HepG2 (cell line): ENCODE measurements around the gene SUN5. TPM values are rescaled to one million over a fixed set of nuclear protein-coding genes. Genes with fewer than 3 reads are reported as not detected.

ENCODE experiments used
- AKAP8 ChIP-seq: sonication (generic); formaldehyde crosslinking; IDR thresholded peaks from 2 replicates; pipeline ENCODE4 v1.5.1; 2020; ENCODE audit warnings: mild to moderate bottlenecking, missing genetic modification reagents
- HIVEP1 ChIP-seq: sonication (generic); formaldehyde crosslinking; IDR thresholded peaks from 2 replicates; pipeline ENCODE4 v1.4.0; 2020; ENCODE audit warnings: mild to moderate bottlenecking, missing genetic modification reagents
- HNRNPK ChIP-seq: fragments of 200-400 bp; formaldehyde crosslinking; IDR thresholded peaks from 2 replicates; pipeline ENCODE4 v1.6.1; 2018; ENCODE audit warnings: low read length, low read depth, moderate library complexity, mild to moderate bottlenecking; ENCODE audit not compliant: poor library complexity, severe bottlenecking
- HOXA9 ChIP-seq: sonication (generic); formaldehyde crosslinking; IDR thresholded peaks from 2 replicates; pipeline ENCODE4 v1.8.1; 2022; ENCODE audit warnings: missing genetic modification reagents, mild to moderate bottlenecking, moderate library complexity, borderline replicate concordance
- KLF15 ChIP-seq: sonication (generic); formaldehyde crosslinking; IDR thresholded peaks from 2 replicates; pipeline ENCODE4 v1.8.1; 2023; ENCODE audit warnings: borderline replicate concordance, mild to moderate bottlenecking, inconsistent platforms, missing genetic modification reagents, mixed read lengths
- KMT2B ChIP-seq: IDR thresholded peaks from 2 replicates; pipeline ENCODE4 v1.6.1; 2016; ENCODE audit warnings: missing genetic modification reagents, missing compliant biosample characterization
- MED8 ChIP-seq: sonication (generic); formaldehyde crosslinking; IDR thresholded peaks from 2 replicates; pipeline ENCODE4 v1.8.1; 2023; ENCODE audit warnings: mild to moderate bottlenecking, missing genetic modification reagents; ENCODE audit not compliant: insufficient replicate concordance
- NFKB2 ChIP-seq: sonication (generic); formaldehyde crosslinking; IDR thresholded peaks from 2 replicates; pipeline ENCODE4 v1.4.0; 2020; ENCODE audit warnings: missing genetic modification reagents, borderline replicate concordance
- TARDBP ChIP-seq: sonication (generic); formaldehyde crosslinking; IDR thresholded peaks from 2 replicates; pipeline ENCODE4 v1.8.0; 2022; ENCODE audit warnings: mild to moderate bottlenecking, missing genetic modification reagents
- ZNF3 ChIP-seq: IDR thresholded peaks from 2 replicates; pipeline ENCODE4 v1.7.0; 2017; ENCODE audit warnings: inconsistent platforms
- ZNF446 ChIP-seq: sonication (generic); formaldehyde crosslinking; IDR thresholded peaks from 2 replicates; pipeline ENCODE4 v1.5.0; 2020; ENCODE audit warnings: mild to moderate bottlenecking, missing genetic modification reagents
- polyA plus RNA-seq, 8 experiments: library from polyadenylated mRNA; depleted of rRNA in 3 of 8; stranded (reverse) in 7 of 8; unstranded in 1 of 8; fragments of >200 nt; fragmentation: Illumina TruSeq in 4 of 8; extraction: Trizol in 4 of 8; gene quantifications; 2 replicates each; pipeline versions ENCODE4 v1.2.1 to v1.2.3, GENCODE V29; 2011 to 2016; ENCODE audit warnings: low read depth in 4 of 8, missing spikeins in 1 of 8, mixed read lengths in 1 of 8; ENCODE audit not compliant: insufficient read depth in 1 of 8
- total RNA-seq, 5 experiments: library from RNA; depleted of rRNA; stranded (reverse); fragments of >200 nt; fragmentation: Illumina TruSeq; extraction: Trizol; gene quantifications; 2 replicates each; pipeline ENCODE4 v1.2.3, GENCODE V29; 2016; ENCODE audit warnings: low read depth in 1 of 5
- TF ChIP-seq, protein P1 (sequence below), 2 experiments: sonication (generic) in 1 of 2; formaldehyde crosslinking in 1 of 2; IDR thresholded peaks; 2 replicates each; pipeline versions ENCODE4 v1.6.1 to v1.9.0; 2014 to 2022; ENCODE audit warnings: antibody characterized with exemption in 1 of 2, borderline replicate concordance in 1 of 2, inconsistent platforms in 1 of 2, low read depth in 1 of 2, missing genetic modification reagents in 1 of 2
- TF ChIP-seq, protein P2 (sequence below): sonication (generic); formaldehyde crosslinking; IDR thresholded peaks from 2 replicates; pipeline ENCODE4 v1.4.0; 2020; ENCODE audit warnings: missing genetic modification reagents
- TF ChIP-seq, protein P3 (sequence below): IDR thresholded peaks from 2 replicates; pipeline ENCODE4 v1.6.1; 2016; ENCODE audit warnings: low read depth, borderline replicate concordance
- TF ChIP-seq, protein P4 (sequence below): sonication (generic); formaldehyde crosslinking; IDR thresholded peaks from 2 replicates; pipeline ENCODE4 v1.4.0; 2020; ENCODE audit warnings: low read depth, mild to moderate bottlenecking, missing genetic modification reagents
- TF ChIP-seq, protein P5 (sequence below): sonication (generic); formaldehyde crosslinking; IDR thresholded peaks from 2 replicates; pipeline ENCODE4 v1.4.0; 2020; ENCODE audit warnings: missing genetic modification reagents
- TF ChIP-seq, protein P6 (sequence below): sonication (generic); formaldehyde crosslinking; IDR thresholded peaks from 2 replicates; pipeline ENCODE4 v1.5.1; 2020; ENCODE audit warnings: missing genetic modification reagents, mild to moderate bottlenecking, borderline replicate concordance

Gene SUN5
- total and polyA plus RNA-seq, 2 of the 13 experiments (the other 11 are each of a cell fraction or from before 2014, with no cell fraction given): not detected

DNA sequence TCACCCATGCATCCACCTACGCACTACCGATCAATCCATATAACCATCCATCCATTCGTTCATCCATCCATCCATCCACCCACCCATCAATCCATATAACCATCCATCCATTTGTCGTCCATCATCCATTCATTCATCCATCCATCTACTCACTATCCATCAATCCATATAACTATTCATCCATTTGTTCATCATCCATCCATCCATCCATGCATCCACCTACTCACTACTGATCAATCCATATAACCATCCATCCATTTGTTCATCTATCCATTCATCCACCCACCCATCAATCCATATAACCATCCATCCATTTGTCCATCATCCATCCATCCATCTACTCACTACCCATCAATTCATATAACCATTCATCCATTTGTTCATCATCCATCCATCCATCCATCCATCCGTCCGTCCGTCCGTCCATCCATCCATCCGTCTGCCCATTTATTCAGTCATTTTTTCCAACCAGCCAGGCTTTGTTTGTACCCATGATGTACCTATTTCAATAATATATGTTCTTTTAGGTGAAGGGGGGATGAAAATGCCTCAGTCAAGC is 21.2 kb upstream of the SUN5 start (continued):
- no peak for TF ChIP-seq ZNF446
- peak; percentile 48 for TF ChIP-seq KMT2B (CRISPR knock-in tag)
- TF ChIP-seq AKAP8: peak; percentile 53; the same call in 1 of the 2 replicates
- TF ChIP-seq, protein P1, sequence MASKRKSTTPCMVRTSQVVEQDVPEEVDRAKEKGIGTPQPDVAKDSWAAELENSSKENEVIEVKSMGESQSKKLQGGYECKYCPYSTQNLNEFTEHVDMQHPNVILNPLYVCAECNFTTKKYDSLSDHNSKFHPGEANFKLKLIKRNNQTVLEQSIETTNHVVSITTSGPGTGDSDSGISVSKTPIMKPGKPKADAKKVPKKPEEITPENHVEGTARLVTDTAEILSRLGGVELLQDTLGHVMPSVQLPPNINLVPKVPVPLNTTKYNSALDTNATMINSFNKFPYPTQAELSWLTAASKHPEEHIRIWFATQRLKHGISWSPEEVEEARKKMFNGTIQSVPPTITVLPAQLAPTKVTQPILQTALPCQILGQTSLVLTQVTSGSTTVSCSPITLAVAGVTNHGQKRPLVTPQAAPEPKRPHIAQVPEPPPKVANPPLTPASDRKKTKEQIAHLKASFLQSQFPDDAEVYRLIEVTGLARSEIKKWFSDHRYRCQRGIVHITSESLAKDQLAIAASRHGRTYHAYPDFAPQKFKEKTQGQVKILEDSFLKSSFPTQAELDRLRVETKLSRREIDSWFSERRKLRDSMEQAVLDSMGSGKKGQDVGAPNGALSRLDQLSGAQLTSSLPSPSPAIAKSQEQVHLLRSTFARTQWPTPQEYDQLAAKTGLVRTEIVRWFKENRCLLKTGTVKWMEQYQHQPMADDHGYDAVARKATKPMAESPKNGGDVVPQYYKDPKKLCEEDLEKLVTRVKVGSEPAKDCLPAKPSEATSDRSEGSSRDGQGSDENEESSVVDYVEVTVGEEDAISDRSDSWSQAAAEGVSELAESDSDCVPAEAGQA (IDR thresholded peaks at IDR 0.05; ENCODE audit: low read depth): no peak
- TF ChIP-seq, protein P1 (CRISPR knock-in tag; IDR thresholded peaks at IDR 0.05; ENCODE audit: borderline replicate concordance): no peak
- TF ChIP-seq HIVEP1 (CRISPR knock-in tag): no peak
- no peak for TF ChIP-seq ZNF3 (CRISPR knock-in tag)
- TF ChIP-seq HNRNPK: no peak
- TF ChIP-seq, protein P2, sequence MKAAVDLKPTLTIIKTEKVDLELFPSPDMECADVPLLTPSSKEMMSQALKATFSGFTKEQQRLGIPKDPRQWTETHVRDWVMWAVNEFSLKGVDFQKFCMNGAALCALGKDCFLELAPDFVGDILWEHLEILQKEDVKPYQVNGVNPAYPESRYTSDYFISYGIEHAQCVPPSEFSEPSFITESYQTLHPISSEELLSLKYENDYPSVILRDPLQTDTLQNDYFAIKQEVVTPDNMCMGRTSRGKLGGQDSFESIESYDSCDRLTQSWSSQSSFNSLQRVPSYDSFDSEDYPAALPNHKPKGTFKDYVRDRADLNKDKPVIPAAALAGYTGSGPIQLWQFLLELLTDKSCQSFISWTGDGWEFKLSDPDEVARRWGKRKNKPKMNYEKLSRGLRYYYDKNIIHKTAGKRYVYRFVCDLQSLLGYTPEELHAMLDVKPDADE (CRISPR knock-in tag): no peak
- no peak for TF ChIP-seq MED8
- TF ChIP-seq, protein P3, sequence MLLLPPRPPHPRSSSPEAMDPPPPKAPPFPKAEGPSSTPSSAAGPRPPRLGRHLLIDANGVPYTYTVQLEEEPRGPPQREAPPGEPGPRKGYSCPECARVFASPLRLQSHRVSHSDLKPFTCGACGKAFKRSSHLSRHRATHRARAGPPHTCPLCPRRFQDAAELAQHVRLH (CRISPR knock-in tag): no peak
- peak; percentile 64; the same call in 1 of the 2 replicates for TF ChIP-seq HOXA9 (CRISPR knock-in tag)
- TF ChIP-seq TARDBP: no peak
- TF ChIP-seq, protein P4, sequence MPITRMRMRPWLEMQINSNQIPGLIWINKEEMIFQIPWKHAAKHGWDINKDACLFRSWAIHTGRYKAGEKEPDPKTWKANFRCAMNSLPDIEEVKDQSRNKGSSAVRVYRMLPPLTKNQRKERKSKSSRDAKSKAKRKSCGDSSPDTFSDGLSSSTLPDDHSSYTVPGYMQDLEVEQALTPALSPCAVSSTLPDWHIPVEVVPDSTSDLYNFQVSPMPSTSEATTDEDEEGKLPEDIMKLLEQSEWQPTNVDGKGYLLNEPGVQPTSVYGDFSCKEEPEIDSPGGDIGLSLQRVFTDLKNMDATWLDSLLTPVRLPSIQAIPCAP (CRISPR knock-in tag): no peak
- TF ChIP-seq, protein P5, sequence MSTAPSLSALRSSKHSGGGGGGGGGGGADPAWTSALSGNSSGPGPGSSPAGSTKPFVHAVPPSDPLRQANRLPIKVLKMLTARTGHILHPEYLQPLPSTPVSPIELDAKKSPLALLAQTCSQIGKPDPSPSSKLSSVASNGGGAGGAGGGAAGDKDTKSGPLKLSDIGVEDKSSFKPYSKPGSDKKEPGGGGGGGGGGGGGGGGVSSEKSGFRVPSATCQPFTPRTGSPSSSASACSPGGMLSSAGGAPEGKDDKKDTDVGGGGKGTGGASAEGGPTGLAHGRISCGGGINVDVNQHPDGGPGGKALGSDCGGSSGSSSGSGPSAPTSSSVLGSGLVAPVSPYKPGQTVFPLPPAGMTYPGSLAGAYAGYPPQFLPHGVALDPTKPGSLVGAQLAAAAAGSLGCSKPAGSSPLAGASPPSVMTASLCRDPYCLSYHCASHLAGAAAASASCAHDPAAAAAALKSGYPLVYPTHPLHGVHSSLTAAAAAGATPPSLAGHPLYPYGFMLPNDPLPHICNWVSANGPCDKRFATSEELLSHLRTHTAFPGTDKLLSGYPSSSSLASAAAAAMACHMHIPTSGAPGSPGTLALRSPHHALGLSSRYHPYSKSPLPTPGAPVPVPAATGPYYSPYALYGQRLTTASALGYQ: no peak
- TF ChIP-seq, protein P6, sequence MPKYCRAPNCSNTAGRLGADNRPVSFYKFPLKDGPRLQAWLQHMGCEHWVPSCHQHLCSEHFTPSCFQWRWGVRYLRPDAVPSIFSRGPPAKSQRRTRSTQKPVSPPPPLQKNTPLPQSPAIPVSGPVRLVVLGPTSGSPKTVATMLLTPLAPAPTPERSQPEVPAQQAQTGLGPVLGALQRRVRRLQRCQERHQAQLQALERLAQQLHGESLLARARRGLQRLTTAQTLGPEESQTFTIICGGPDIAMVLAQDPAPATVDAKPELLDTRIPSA: no peak
- TF ChIP-seq NFKB2: no peak
- TF ChIP-seq KLF15 (CRISPR knock-in tag): no peak
